Activated naive CD4-positive, alpha-beta T cell treated with anti-CD3 and anti-CD28 coated beads, Interleukin-2, amount 50 U/mL, for 16 hours (primary cell): ENCODE data around the gene EEF1E1.

Source experiments
- DNase-seq: peaks from one replicate; pipeline ENCODE4 v3.0.0-alpha.2; 2020

Gene EEF1E1

DNA sequence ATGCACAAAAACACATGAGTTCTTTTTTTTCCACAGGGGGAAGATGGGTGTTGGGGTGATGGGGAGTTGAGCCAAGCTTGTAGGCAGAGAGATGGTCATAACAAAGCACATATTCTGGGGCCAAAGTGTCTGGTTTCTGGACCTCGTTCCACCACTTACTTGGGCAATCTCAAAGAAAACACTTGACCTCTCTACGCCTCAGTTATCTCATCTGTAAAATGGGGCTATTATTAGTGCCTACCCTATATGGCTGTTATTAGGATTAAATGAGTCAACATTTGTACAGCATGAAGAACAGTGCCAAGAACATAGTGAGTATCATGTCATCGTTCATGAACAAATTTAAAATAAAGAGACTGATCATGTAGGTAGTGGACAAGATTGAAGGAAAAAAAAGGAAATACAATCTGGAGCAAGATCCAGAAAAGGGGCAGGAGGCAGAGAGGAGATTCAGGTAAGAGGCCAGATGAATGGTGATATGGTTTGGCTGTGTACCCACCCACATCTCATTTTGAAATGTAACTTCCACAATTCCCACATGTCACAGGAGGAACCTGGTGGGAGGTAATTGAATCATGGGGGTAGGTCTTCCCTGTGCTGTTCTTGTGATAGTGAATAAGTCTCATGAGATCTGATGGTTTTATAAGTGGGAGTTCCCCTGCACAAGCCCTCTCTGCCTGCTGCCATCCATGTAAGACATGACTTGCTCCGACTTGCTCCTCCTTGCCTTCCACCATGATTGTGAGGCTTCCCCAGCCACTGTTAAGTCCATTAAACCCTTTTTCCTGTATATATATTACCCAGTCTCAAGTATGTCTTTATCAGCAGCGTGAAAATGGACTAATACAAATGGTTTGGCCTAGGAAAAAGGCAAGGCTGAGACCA lies 14.2 kb downstream of the EEF1E1 start:
- no peak for DNase-seq

DNA sequence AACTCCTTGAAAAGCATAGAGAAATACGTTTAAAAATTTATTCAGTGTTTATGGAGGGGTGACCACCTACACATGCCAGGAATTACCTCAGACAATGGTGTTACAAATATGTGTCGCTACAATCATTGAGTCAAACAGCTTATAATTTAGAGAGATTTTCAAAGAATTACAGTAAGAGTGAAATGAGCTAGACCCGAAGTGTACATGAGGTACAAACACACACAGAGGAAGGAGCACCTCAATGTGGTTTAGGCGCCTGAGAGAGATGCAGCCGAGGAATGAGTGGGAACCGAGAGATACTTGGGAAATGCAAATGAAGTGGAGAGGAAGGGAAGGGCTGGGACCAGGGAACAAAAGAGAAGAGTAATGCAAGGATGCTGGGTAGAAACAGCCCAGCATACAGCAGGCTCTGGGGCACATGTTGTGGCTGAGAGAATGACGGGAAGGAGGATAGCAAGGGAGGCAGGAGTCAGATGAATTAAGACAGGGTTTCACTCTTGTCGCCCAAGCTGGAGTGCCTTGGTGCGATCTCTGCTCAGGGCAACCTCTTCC lies 15.5 kb downstream of the EEF1E1 start:
- no peak for DNase-seq

DNA sequence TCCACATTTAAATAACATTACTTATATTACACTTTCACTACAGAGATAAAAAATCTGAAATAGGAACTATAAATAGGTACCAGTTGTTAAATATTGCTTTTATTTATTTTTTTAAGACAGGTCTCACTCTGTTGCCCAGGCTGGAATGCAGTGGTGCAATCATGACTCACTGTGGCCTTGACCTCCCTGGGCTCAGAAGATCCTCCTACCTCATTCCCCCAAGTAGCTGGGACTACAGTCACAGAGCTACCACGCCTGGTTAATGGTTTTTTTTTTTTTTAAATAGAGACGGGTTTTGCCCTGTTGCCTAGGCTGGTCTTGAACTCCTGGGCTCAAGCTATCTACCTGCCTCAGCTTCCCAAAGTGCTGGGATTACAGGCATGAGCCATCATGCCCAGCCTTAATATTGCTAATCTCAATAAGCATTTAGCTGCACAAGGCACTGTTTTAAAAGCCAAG lies 17.3 kb downstream of the EEF1E1 start:
- no peak for DNase-seq

DNA sequence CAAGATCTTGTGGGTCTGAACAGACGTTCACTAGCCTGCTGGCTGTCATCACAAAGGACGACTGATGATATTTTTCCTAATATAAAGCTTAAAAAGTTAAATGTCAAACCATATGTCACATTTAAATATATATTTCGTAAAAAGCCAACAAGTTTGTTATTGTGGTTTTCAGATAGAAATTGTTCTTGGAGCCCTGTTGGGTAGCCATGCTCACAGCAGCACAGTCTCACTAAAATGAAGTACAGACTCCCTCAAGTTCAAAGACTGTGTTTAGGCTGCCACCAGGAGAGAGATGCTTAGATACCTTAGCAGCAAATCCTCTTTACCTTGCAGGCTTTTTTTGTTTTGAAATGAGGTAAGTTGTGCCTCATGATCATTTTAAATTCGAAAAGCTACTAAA lies 17.8 kb downstream of the EEF1E1 start:
- DNase-seq, result no peak

DNA sequence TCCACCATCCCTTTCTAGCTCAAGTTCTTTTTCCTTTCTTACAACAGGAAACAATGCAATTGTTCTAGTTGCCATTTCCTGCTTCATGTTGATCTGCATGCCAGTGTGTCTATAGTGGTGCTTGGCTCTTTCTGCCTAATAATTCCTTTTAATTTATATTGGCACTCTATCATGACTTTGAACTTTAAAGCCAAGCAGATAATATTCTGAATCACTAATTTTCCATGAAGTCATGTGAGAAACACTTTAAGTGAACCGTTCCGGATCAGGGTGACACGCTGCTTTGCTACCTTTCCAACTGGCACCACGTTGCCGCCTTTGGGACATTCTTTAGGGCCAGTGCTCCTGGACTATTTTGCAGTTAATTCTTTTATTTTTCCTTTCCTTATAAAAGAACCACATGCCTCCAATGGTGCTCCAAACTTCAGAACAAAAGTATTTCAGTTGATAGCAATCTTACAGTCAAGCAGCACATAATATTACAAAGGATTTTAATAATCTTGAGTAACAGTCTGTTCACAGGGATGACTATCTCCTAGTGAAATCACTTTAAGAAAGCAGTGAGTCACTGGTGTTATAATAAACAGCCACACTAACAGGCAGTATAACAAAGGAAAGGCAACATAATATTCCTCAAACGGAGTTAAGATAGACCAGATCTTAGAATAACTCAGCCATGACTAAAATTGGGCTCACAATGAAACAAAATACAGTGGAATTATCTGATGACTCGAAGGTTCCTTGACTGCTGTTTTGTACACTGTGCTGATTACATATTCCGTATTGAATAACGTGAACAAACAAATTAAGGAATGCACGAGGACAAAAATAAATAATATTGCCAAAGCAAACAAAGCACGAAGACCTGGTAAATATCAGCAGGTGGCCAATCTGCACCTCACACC lies 19.1 kb downstream of the EEF1E1 start:
- no peak for DNase-seq

DNA sequence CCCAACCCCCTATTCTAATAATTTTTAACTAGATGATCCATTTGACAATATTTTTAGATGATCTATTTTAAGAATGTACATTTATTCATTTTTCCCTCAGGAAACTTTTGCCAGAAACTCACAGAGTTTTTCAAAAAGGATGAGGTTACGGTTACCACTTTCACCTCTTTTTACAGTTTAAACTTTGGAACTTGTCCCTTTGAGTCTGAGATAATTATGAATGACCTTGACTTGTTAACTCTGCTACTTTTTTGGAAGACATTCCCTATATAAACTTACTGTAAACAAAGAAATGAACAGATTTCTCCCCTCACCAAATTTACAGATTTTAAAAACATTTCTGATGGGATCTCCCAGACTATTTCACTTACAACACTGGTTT lies 19.8 kb downstream of the EEF1E1 start:
- DNase-seq, result no peak

DNA sequence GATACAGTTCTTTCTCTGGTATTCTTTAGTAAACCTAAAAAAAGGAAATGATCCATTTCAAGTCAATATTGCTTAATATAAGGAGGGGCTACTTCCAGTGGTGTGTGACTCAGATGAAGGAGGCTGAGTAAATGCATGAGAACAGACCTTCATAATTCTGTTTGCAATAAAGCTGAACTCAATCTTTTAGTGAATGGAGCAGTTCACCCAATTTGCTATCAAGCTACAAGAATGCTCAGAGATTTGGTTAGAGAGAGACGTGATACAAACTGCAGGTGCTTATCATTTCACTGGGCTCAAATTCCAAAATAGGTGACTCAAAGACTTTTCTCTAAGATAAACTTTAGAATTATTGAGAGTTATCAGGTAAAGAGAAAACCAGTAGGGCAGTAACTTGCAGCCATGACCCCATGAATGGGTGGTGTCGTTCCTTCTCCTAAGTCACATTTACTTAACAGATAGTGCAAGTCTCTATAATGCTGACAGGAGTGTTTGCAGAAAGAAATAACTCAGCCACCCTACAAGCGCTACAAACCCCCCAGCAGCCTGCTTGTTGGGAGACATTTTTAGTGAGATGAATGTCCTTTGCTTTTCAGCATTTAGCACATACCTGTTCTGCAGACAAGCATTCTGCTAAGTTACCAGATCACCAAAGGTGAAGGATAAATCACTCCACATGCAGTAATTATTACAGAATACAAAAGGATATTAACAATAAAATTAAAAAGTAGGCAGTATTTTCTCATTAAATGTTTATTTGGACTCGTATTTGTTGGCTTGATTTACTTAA lies 21.8 kb downstream of the EEF1E1 start:
- no peak for DNase-seq

DNA sequence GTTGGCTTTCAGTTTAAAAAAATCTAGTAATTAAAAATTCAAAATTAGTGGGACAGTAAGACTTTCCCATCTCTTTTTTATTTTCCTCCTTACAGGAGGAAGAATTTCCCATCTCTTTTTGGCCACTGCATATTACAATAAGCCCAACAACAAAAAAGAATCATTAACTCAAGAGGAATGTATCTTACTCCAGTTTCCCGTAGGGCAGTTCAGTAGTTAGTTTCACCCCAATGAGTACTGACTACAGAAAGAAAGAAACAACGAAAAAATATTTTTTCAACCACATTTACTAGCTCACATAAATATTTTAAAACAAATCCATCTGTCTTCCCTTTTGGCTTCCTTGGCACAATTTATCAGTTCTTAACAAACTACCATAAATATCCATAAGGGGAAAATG lies 23.2 kb downstream of the EEF1E1 start:
- no peak for DNase-seq

DNA sequence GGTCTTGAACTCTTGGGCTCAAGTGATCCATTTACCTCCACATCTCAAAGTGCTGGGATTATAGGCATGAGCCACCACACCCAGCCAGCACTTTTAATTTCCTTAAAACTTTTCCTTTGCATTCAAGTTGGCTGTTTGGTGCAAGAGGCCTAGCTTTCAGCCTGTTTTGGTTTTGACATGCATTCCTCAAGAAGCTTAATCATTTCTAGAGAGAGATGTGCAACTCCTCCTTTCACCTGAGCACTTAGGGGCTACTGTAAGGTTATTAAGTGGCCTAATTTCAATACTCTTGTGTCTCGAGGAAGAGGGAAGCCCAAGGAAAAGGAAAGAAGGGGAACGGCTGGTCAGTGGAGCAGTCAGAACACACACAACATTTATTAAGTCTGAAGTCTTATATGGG lies 24.4 kb downstream of the EEF1E1 start:
- DNase-seq, result no peak

DNA sequence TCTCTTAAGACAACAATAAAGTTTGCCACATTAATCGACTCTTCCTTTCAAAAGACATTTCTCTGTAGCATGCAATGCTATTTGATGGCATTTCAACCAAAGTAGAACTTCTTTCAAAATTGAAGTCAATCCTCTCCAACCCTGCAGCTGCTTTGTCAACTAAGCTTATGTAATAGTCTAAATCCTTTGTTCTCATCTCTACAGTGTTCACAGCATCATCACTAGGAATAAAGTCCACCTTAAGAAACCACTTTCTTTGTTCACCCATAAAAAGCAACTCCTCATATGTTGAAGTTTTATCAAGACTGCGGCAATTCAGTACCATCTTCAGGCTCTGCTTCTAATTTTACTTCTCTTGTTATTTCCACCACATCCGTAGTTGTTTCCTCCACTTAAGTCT lies 26.6 kb downstream of the EEF1E1 start:
- no peak for DNase-seq

DNA sequence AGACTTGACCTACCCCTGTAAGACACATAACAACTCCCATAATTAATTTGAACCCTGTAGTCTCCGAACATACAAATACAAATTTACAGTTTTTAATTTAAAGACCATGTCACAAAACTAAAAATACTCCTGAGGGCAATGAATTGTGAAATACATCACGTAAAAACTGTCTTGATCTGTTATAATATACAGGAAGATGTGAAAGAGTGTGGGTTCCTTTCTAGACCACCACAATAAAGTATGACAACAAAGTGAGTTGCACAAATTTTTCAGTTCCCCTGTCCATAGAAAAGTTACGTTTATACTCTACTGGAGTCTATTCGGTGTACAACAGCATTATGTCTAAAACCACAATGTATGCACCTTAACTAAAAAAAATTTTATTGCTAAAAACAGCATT lies 27.2 kb downstream of the EEF1E1 start:
- no peak for DNase-seq

DNA sequence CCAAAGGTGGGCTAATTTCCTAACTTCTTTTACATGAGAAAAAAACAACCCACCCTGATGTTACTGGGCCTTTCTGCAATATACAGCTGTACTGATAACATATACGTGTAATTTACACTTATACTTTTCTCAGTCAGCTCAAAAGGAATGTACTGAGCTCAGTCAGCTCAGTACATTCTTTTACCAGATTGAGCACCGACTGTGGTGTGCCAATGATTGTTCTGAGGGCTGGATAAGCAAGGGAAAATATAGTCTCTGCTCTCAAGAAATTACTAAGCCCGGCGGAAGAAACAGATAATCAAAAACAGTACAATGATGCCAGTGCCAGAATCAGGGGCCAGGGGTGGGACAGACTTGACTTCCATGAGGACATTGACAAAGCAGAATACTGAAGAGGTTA lies 28.1 kb downstream of the EEF1E1 start:
- DNase-seq, result no peak

DNA sequence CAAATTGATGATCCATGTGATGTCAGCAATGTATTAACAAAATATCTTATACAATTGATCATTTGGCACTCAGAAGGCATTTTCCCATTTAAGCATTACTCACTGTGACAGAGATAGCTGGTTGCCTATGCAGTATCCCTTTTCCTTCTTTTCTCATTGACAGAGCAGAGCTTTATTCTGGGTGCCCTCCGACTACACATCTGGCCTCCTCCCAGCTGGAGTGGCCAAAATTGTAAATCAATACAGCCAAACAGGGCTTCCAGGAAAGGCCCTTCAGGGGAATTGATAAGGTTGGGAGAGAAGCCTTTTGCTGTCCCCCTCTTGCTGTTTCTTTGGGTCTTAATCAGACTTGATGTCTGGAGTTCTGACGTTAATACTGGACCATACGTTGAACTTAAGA lies 28.6 kb downstream of the EEF1E1 start:
- DNase-seq, result no peak

DNA sequence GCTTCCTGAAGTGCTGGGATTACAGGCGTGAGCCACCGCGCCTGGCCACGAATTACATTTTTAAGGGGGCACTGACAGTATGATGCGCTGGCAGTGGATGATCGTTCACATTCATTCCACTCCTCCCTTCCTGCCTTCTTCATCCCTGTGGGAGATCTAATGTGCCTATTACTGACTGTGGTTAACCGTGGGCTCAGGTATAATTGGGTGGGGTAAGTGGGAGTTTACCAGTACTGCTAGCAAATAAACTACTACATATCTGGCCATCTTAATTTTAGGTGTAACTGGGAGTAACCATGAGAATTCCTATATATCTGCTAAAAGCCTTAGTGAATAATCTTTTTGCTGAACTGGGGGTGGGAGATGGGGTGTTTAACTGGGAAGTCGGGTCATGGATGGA lies 31.6 kb downstream of the EEF1E1 start:
- DNase-seq, result no peak

DNA sequence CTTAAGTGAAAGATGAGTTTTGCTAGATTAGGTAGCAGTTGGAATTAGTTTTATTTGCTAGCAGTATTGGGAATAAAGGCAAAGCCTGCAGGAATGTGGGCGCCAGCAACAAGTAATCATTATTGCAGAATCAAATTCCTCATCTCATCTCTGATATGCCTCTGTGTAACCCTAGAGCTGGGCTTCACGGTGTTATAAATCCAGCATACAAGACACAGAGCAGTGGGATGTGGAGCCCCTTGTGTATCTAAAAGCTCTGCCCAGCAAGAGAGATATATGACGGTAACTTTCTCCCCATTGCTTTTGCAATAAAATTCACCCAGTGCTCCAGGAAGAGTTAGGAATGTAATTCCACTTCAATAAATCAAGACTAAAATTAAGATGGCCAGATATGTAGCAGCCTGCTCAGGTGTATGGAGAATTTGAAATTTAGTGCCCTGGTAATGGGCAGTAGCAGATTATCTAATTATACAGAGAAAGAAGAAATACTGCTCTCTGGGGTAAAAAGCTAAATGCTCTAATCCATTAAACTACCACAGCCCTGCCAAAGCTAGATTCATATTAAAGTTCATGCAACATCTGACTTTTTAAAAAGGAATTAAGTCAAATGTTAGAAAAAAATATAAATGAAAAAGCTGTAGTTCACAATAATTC lies 32.6 kb downstream of the EEF1E1 start:
- DNase-seq, result no peak

DNA sequence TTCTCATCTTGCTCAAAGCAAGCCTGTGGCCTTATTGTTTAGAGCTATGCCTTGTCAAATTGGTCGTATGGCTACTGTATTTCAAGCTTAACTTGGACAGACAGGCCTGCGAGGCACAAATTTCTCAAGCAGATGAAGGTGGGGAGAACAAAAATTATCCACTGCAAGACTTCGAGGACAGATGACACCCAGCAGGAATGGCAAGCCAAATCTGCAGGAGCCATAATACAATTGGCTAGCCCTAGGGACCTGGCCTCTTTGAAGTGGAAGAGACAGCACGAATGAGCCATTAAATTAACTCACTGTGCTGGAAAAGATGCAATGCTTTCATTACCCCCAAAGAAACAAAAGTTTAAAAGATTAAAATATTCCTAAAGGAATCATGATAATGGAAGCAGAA lies 33.2 kb downstream of the EEF1E1 start:
- no peak for DNase-seq

DNA sequence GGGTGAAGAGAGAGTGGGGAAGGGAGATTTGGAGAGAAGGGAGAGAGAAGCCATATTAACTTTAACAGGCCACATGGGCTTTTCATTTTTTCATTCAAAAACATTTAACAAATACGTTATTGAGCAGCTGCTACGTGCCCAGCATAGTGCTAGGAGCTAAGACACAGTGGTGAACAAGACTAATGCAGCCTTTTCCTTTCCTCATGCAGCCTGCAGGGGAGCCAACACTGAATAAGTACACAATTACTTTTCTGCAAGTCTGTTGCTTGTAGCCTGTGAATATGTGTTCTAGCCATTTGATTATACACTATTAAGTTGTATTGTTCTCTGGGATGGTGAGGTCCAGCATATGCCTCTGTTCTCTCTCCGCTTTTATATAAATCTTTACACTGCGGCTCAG lies 36.2 kb downstream of the EEF1E1 start:
- DNase-seq, result no peak

DNA sequence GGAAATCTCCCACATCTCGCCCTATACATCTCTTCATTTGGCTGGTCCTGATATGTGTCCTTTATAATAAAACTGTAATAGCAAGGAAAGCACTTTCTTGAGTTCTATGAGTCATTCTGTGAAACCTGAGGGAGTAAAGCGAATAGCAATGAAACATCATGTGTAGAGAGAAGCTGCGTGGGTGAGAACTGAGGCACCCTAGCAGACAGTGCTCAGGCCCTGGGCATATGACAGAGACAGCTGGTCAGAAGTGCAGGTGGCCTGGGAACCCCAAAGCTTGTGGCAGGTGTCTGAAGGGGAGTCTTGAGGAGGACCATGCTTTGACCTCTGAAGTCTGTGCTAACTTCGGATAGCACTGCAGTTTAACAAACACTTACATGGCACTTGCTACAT lies 36.8 kb downstream of the EEF1E1 start:
- DNase-seq, result peak; percentile 31

DNA sequence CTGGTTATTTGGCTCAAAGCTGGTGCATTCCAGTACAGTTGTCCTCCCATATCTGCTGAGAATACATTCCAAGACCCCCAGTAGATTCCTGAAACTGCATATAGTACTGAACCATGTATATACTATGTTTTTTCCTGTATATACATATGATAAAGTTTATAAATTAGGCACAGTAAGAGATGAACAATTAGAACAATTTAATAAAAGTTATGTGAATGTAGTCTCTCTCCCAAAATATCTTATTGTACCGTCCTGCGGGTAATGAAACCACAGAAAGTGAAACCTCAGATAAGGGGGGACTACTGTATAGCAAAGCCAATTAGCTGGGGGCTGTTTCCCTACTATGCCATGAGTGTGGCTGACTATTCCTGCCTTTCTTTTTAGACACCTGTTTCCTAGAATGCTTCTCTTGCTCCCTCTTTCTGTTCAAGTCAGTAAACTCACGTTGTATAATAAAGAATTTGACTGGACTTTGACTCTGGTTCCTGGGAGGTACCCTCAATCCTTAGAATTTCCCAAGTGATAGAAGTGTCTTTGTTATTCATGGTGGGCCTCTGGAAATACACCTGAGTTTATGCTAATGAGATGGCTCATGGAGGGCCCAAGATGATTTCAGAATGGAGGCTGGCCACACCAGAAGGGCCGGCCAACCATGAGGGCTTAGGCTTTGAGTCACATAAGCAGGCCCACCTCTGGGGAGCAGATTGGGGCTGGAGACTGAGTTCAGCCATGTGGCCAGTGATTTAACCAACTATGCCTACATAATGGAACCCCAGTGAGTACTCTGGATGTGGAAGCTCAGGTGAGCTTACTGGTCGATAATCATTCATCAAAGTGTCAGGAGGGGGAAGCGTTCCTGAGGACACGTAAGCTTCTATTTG lies 37.5 kb downstream of the EEF1E1 start:
- DNase-seq, result no peak

DNA sequence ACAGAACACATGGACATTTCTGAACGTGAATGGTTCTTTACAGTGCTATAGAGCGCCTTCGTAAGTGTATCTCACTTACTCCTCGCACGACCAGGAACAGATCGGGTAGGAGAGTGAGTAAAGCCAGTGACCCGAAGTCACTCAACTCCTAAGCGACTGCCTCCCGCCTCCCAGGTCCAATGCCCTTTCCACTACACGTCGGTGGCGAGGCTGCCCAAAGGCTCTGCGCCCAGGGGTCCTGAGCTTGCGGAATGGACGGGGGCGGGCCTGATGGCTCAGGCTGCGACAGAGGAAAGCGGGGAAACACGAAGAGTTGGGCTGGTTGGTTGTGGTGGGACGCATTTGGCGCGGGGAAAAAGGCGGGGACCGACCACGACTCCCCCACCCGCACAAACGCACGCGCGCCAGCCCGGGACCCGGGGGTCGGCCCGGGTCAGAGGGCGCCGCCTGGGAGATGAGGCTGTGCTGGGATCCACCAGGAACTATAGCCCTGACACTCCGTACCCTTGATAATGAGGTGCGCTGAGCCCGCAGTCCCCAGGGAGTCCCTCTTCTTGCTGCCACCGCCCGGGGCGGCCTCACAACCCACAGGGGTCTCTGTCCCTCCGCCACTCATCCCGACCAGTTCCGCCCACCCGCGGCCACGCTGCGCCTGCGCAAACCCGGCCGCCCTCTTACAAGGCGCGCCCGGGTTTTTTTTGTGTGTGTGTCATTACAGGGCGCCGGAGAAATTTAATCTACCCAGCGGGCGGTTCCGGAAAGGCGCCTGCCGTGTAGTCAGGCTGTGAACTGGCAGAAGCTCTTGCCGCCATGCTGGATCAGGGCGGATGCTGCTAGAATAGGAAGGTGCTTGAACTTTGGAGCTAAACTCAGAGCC lies 38.3 kb downstream of the EEF1E1 start, which contains the start of gene BLOC1S5:
Gene BLOC1S5, minus strand, starts transcription at position 629 of the 877 bp plus-strand sequence. Its CDS starts 13 bp downstream, at position 616.
- peak; percentile 98 for DNase-seq
